IPS-NIHi7 (cell line): ENCODE measurements around the gene MTREX.

ENCODE experiments used
- DNase-seq: peaks from one replicate; pipeline ENCODE4 v3.0.0; 2012; ENCODE audit warnings: mixed read lengths; ENCODE audit errors: extremely low spot score

The MTREX gene

GRCh38 chr5:55429221-55429612 lies 121.4 kb downstream of the MTREX start:
- DNase-seq, result no peak

GRCh38 chr5:55429613-55430253 lies 121.9 kb downstream of the MTREX start:
- no peak for DNase-seq

- no peak for DNase-seq
Measured at GRCh38 chr5:55432549-55432948, 124.8 kb downstream of the MTREX start.

GRCh38 chr5:55437452-55437851 lies 129.7 kb downstream of the MTREX start:
- DNase-seq, result no peak

GRCh38 chr5:55437859-55438206 lies 130.0 kb downstream of the MTREX start:
- no peak for DNase-seq

- DNase-seq, result no peak
Measured at GRCh38 chr5:55438998-55439397, 131.2 kb downstream of the MTREX start.

GRCh38 chr5:55440188-55440646 lies 132.4 kb downstream of the MTREX start:
- peak; percentile 51 for DNase-seq

- peak; percentile 19 for DNase-seq
Measured at GRCh38 chr5:55441107-55441771, 133.4 kb downstream of the MTREX start.

GRCh38 chr5:55441954-55442353 lies 134.2 kb downstream of the MTREX start:
- DNase-seq, result no peak

GRCh38 chr5:55445791-55446190 lies 138.0 kb downstream of the MTREX start:
- DNase-seq, result no peak

- DNase-seq, result no peak
Measured at GRCh38 chr5:55446640-55447351, 139.0 kb downstream of the MTREX start.

GRCh38 chr5:55450050-55450765 lies 142.4 kb downstream of the MTREX start:
- DNase-seq, result no peak

GRCh38 chr5:55451976-55452375 lies 144.2 kb downstream of the MTREX start:
- no peak for DNase-seq

- no peak for DNase-seq
Measured at GRCh38 chr5:55453211-55453610, 145.4 kb downstream of the MTREX start.

- DNase-seq, result no peak
Measured at GRCh38 chr5:55454282-55454681, 146.5 kb downstream of the MTREX start.

GRCh38 chr5:55456216-55456895 lies 148.6 kb downstream of the MTREX start:
- DNase-seq, result no peak

- DNase-seq, result no peak
Measured at GRCh38 chr5:55459572-55459971, 151.8 kb downstream of the MTREX start.

- no peak for DNase-seq
Measured at GRCh38 chr5:55463613-55464012, 155.8 kb downstream of the MTREX start.

GRCh38 chr5:55467862-55468551 lies 160.2 kb downstream of the MTREX start:
- DNase-seq, result no peak

GRCh38 chr5:55469839-55470238 lies 162.1 kb downstream of the MTREX start:
- DNase-seq, result no peak

GRCh38 chr5:55470282-55470681 lies 162.5 kb downstream of the MTREX start:
- DNase-seq, result no peak
